ENCODE measurements around the gene FAH.

The FAH gene

GRCh38 chr15:80127911-80128310 lies 24.9 kb upstream of the FAH start:
- H4K20me1 ChIP-seq (ENCODE audit: insufficient read depth, low read length) = no peaks in the 10 kb centered on the region
- ATAC-seq (ENCODE audit: insufficient read depth, low read depth) = no peak
- H3K4me1 ChIP-seq (ENCODE audit: insufficient read depth, low read length) = no peaks in the 10 kb centered on the region
- no peak overlapping the region for H2AFZ ChIP-seq (ENCODE audit: low read depth, low read length)
- DNase-seq = no peak
- no peak overlapping the region for H3K4me2 ChIP-seq (ENCODE audit: insufficient read depth, low read length)
- no peaks in the 10 kb centered on the region for H3K9me3 ChIP-seq (ENCODE audit: insufficient read depth, low read length, severe bottlenecking)
- H3K9ac ChIP-seq (ENCODE audit: low read depth, low read length) = no peak overlapping the region
- no peaks in the 10 kb centered on the region for H3K79me2 ChIP-seq (ENCODE audit: insufficient read depth, low read length)
- no peak for TF ChIP-seq EZH2 (IDR thresholded peaks at IDR 0.05; ENCODE audit: borderline replicate concordance, low read depth, low read length, severe bottlenecking)
- TF ChIP-seq, protein P1, sequence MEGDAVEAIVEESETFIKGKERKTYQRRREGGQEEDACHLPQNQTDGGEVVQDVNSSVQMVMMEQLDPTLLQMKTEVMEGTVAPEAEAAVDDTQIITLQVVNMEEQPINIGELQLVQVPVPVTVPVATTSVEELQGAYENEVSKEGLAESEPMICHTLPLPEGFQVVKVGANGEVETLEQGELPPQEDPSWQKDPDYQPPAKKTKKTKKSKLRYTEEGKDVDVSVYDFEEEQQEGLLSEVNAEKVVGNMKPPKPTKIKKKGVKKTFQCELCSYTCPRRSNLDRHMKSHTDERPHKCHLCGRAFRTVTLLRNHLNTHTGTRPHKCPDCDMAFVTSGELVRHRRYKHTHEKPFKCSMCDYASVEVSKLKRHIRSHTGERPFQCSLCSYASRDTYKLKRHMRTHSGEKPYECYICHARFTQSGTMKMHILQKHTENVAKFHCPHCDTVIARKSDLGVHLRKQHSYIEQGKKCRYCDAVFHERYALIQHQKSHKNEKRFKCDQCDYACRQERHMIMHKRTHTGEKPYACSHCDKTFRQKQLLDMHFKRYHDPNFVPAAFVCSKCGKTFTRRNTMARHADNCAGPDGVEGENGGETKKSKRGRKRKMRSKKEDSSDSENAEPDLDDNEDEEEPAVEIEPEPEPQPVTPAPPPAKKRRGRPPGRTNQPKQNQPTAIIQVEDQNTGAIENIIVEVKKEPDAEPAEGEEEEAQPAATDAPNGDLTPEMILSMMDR (IDR thresholded peaks at IDR 0.05; ENCODE audit: borderline replicate concordance, extremely low read depth, low read length, poor library complexity, severe bottlenecking) = no peak
- H3K27me3 ChIP-seq (ENCODE audit: insufficient read depth, low read length, poor library complexity) = no peaks in the 10 kb centered on the region
- no peak overlapping the region for H3K27ac ChIP-seq (ENCODE audit: low read length)
- peaks cover 31% of the 10 kb centered on the region; the same call in 1 of the 2 replicates for H3K36me3 ChIP-seq (ENCODE audit: insufficient read depth, low read length)
- no peak overlapping the region for H3K4me3 ChIP-seq (ENCODE audit: low read depth in 1 of 2, low read length in 2 of 2)

- H3K27me3 ChIP-seq (ENCODE audit: insufficient read depth, low read length, poor library complexity) = no peaks in the 10 kb centered on the region
- no peak overlapping the region for H3K9ac ChIP-seq (ENCODE audit: low read depth, low read length)
- no peak overlapping the region for H2AFZ ChIP-seq (ENCODE audit: low read depth, low read length)
- no peaks in the 10 kb centered on the region for H3K9me3 ChIP-seq (ENCODE audit: insufficient read depth, low read length, severe bottlenecking)
- DNase-seq (no peak), ATAC-seq (ENCODE audit: insufficient read depth, low read depth) (no peak)
- TF ChIP-seq, protein P1 (IDR thresholded peaks at IDR 0.05; ENCODE audit: borderline replicate concordance, extremely low read depth, low read length, poor library complexity, severe bottlenecking) = no peak
- peaks cover 32% of the 10 kb centered on the region; the same call in 1 of the 2 replicates for H3K36me3 ChIP-seq (ENCODE audit: insufficient read depth, low read length)
- H3K4me3 ChIP-seq (ENCODE audit: low read depth in 1 of 2, low read length in 2 of 2) = no peak overlapping the region
- H3K79me2 ChIP-seq (ENCODE audit: insufficient read depth, low read length) = no peaks in the 10 kb centered on the region
- H3K4me1 ChIP-seq (ENCODE audit: insufficient read depth, low read length) = no peaks in the 10 kb centered on the region
- H4K20me1 ChIP-seq (ENCODE audit: insufficient read depth, low read length) = no peaks in the 10 kb centered on the region
- H3K27ac ChIP-seq (ENCODE audit: low read length) = no peak overlapping the region
- H3K4me2 ChIP-seq (ENCODE audit: insufficient read depth, low read length) = no peak overlapping the region
These were observed 20.4 kb upstream of the FAH start for GRCh38 chr15:80132382-80132781.

DNA sequence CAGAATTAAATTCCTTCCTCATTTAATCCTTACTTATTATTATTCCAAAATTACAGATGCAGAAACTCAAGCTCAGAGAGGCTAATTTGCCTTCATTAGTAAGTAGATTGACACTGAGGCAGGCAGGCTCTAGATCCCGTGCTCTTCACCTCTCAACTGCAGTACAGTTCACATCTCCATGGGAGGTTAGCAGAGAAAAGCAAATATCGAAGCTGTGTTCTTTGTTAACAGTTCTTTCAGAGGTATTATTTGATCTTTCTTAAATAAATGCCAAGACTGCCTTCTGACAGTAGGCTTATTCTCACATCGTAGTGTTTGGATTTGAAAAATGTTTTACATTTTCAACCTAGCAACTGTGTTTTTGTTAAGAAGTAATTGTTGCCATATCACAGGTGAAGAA lies 15.9 kb upstream of the FAH start:
- H3K4me3 ChIP-seq (ENCODE audit: low read depth in 1 of 2, low read length in 2 of 2) = no peak overlapping the region
- H3K9ac ChIP-seq (ENCODE audit: low read depth, low read length) = no peak overlapping the region
- H3K27ac ChIP-seq (ENCODE audit: low read length) = no peak overlapping the region
- peaks cover 27% of the 10 kb centered on the region; the same call in 1 of the 2 replicates for H3K36me3 ChIP-seq (ENCODE audit: insufficient read depth, low read length)
- no peaks in the 10 kb centered on the region for H4K20me1 ChIP-seq (ENCODE audit: insufficient read depth, low read length)
- H3K79me2 ChIP-seq (ENCODE audit: insufficient read depth, low read length) = no peaks in the 10 kb centered on the region
- ATAC-seq (ENCODE audit: insufficient read depth, low read depth) = no peak
- H2AFZ ChIP-seq (ENCODE audit: low read depth, low read length) = no peak overlapping the region
- no peaks in the 10 kb centered on the region for H3K9me3 ChIP-seq (ENCODE audit: insufficient read depth, low read length, severe bottlenecking)
- no peak for DNase-seq
- TF ChIP-seq EZH2 (IDR thresholded peaks at IDR 0.05; ENCODE audit: borderline replicate concordance, low read depth, low read length, severe bottlenecking) = no peak
- TF ChIP-seq, protein P1 (IDR thresholded peaks at IDR 0.05; ENCODE audit: borderline replicate concordance, extremely low read depth, low read length, poor library complexity, severe bottlenecking) = no peak
- H3K4me2 ChIP-seq (ENCODE audit: insufficient read depth, low read length) = no peak overlapping the region
- no peaks in the 10 kb centered on the region for H3K27me3 ChIP-seq (ENCODE audit: insufficient read depth, low read length, poor library complexity)
- no peaks in the 10 kb centered on the region for H3K4me1 ChIP-seq (ENCODE audit: insufficient read depth, low read length)

GRCh38 chr15:80138961-80139360 lies 13.8 kb upstream of the FAH start:
- Histone ChIP-seq H3K9me3 (ENCODE audit: insufficient read depth, low read length, severe bottlenecking) (no peaks in the 10 kb centered on the region), H3K36me3 (ENCODE audit: insufficient read depth, low read length) (peaks cover 18% of the 10 kb centered on the region; the same call in 1 of the 2 replicates), H3K4me3 (ENCODE audit: low read depth in 1 of 2, low read length in 2 of 2) (no peak overlapping the region), H3K9ac (ENCODE audit: low read depth, low read length) (no peak overlapping the region), H3K27me3 (ENCODE audit: insufficient read depth, low read length, poor library complexity) (no peaks in the 10 kb centered on the region), H3K79me2 (ENCODE audit: insufficient read depth, low read length) (no peaks in the 10 kb centered on the region), H4K20me1 (ENCODE audit: insufficient read depth, low read length) (no peaks in the 10 kb centered on the region), H3K4me1 (ENCODE audit: insufficient read depth, low read length) (no peaks in the 10 kb centered on the region), H3K4me2 (ENCODE audit: insufficient read depth, low read length) (no peak overlapping the region), H3K27ac (ENCODE audit: low read length) (no peak overlapping the region), H2AFZ (ENCODE audit: low read depth, low read length) (no peak overlapping the region)
- DNase-seq = no peak
- TF ChIP-seq, protein P1 (IDR thresholded peaks at IDR 0.05; ENCODE audit: borderline replicate concordance, extremely low read depth, low read length, poor library complexity, severe bottlenecking) = no peak
- TF ChIP-seq EZH2 (IDR thresholded peaks at IDR 0.05; ENCODE audit: borderline replicate concordance, low read depth, low read length, severe bottlenecking) = no peak
- no peak for ATAC-seq (ENCODE audit: insufficient read depth, low read depth)
